ENCODE data around the gene SFTPA2. TPM values are rescaled to one million over a fixed set of nuclear protein-coding genes. Genes with fewer than 3 reads are reported as not detected.

SFTPA2 gene
- total and polyA plus RNA-seq, 2 experiments from 2014 or later, result not detected

GRCh38 chr10:79561257-79561656 is 1.1 kb upstream of the SFTPA2 start:
- H3K4me3 Mint-ChIP-seq, result no peak overlapping the region

More at GRCh38 chr10:79561257-79561656, 1.1 kb upstream of the SFTPA2 start:
- H3K4me2 ChIP-seq, result no peak overlapping the region
- Mint-ChIP-seq H3K4me1 (peaks cover 9% of the 10 kb centered on the region), H3K9me3 (no peaks in the 10 kb centered on the region), H3K36me3 (ENCODE audit: low read depth) (no peaks in the 10 kb centered on the region), H3K27me3 (ENCODE audit: insufficient read depth, low read depth, poor library complexity) (no peaks in the 10 kb centered on the region), H3K27ac (no peak overlapping the region)
- peaks cover 4% of the 10 kb centered on the region for H3K4me1 ChIP-seq (ENCODE audit: insufficient read depth)
- no peaks in the 10 kb centered on the region for H4K20me1 ChIP-seq (replicated peaks; ENCODE audit: insufficient read depth)
- no peaks in the 10 kb centered on the region for H3F3A ChIP-seq (replicated peaks; ENCODE audit: low read depth)
- no peak for ATAC-seq
- no peak overlapping the region for H3K27ac ChIP-seq (ENCODE audit: low read depth)
- H3K4me3 ChIP-seq, result no peak overlapping the region
- no peaks in the 10 kb centered on the region for H3K9me2 ChIP-seq (ENCODE audit: insufficient read depth)
- peaks cover 15% of the 10 kb centered on the region for H3K27me3 ChIP-seq (ENCODE audit: insufficient read depth)
- DNase-seq (ENCODE audit: low spot score), result no peak
- H3K79me2 ChIP-seq (replicated peaks; ENCODE audit: insufficient read depth), result no peaks in the 10 kb centered on the region
- TF ChIP-seq, protein P1, sequence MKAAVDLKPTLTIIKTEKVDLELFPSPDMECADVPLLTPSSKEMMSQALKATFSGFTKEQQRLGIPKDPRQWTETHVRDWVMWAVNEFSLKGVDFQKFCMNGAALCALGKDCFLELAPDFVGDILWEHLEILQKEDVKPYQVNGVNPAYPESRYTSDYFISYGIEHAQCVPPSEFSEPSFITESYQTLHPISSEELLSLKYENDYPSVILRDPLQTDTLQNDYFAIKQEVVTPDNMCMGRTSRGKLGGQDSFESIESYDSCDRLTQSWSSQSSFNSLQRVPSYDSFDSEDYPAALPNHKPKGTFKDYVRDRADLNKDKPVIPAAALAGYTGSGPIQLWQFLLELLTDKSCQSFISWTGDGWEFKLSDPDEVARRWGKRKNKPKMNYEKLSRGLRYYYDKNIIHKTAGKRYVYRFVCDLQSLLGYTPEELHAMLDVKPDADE (IDR thresholded peaks at IDR 0.05), result no peak
- TF ChIP-seq, protein P2, sequence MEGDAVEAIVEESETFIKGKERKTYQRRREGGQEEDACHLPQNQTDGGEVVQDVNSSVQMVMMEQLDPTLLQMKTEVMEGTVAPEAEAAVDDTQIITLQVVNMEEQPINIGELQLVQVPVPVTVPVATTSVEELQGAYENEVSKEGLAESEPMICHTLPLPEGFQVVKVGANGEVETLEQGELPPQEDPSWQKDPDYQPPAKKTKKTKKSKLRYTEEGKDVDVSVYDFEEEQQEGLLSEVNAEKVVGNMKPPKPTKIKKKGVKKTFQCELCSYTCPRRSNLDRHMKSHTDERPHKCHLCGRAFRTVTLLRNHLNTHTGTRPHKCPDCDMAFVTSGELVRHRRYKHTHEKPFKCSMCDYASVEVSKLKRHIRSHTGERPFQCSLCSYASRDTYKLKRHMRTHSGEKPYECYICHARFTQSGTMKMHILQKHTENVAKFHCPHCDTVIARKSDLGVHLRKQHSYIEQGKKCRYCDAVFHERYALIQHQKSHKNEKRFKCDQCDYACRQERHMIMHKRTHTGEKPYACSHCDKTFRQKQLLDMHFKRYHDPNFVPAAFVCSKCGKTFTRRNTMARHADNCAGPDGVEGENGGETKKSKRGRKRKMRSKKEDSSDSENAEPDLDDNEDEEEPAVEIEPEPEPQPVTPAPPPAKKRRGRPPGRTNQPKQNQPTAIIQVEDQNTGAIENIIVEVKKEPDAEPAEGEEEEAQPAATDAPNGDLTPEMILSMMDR (conservative IDR thresholded peaks at IDR 0.05; ENCODE audit: low read depth in 2 of 2), result no peak
- TF ChIP-seq ZNF114 (CRISPR knock-in tag; IDR thresholded peaks at IDR 0.05) (no peak), NANOG (IDR thresholded peaks at IDR 0.05; ENCODE audit: borderline replicate concordance) (no peak), STAT1 (IDR thresholded peaks at IDR 0.05; ENCODE audit: unreplicated experiment) (no peak)
- TF ChIP-seq, protein P3, sequence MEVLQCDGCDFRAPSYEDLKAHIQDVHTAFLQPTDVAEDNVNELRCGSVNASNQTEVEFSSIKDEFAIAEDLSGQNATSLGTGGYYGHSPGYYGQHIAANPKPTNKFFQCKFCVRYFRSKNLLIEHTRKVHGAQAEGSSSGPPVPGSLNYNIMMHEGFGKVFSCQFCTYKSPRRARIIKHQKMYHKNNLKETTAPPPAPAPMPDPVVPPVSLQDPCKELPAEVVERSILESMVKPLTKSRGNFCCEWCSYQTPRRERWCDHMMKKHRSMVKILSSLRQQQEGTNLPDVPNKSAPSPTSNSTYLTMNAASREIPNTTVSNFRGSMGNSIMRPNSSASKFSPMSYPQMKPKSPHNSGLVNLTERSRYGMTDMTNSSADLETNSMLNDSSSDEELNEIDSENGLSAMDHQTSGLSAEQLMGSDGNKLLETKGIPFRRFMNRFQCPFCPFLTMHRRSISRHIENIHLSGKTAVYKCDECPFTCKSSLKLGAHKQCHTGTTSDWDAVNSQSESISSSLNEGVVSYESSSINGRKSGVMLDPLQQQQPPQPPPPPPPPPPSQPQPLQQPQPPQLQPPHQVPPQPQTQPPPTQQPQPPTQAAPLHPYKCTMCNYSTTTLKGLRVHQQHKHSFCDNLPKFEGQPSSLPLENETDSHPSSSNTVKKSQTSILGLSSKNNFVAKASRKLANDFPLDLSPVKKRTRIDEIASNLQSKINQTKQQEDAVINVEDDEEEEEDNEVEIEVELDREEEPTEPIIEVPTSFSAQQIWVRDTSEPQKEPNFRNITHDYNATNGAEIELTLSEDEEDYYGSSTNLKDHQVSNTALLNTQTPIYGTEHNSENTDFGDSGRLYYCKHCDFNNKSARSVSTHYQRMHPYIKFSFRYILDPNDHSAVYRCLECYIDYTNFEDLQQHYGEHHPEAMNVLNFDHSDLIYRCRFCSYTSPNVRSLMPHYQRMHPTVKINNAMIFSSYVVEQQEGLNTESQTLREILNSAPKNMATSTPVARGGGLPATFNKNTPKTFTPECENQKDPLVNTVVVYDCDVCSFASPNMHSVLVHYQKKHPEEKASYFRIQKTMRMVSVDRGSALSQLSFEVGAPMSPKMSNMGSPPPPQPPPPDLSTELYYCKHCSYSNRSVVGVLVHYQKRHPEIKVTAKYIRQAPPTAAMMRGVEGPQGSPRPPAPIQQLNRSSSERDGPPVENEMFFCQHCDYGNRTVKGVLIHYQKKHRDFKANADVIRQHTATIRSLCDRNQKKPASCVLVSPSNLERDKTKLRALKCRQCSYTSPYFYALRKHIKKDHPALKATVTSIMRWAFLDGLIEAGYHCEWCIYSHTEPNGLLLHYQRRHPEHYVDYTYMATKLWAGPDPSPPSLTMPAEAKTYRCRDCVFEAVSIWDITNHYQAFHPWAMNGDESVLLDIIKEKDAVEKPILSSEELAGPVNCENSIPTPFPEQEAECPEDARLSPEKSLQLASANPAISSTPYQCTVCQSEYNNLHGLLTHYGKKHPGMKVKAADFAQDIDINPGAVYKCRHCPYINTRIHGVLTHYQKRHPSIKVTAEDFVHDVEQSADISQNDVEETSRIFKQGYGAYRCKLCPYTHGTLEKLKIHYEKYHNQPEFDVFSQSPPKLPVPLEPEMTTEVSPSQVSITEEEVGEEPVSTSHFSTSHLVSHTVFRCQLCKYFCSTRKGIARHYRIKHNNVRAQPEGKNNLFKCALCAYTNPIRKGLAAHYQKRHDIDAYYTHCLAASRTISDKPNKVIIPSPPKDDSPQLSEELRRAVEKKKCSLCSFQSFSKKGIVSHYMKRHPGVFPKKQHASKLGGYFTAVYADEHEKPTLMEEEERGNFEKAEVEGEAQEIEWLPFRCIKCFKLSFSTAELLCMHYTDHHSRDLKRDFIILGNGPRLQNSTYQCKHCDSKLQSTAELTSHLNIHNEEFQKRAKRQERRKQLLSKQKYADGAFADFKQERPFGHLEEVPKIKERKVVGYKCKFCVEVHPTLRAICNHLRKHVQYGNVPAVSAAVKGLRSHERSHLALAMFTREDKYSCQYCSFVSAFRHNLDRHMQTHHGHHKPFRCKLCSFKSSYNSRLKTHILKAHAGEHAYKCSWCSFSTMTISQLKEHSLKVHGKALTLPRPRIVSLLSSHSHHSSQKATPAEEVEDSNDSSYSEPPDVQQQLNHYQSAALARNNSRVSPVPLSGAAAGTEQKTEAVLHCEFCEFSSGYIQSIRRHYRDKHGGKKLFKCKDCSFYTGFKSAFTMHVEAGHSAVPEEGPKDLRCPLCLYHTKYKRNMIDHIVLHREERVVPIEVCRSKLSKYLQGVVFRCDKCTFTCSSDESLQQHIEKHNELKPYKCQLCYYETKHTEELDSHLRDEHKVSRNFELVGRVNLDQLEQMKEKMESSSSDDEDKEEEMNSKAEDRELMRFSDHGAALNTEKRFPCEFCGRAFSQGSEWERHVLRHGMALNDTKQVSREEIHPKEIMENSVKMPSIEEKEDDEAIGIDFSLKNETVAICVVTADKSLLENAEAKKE (CRISPR knock-in tag; IDR thresholded peaks at IDR 0.05), result no peak
- H2AFZ ChIP-seq, result no peak overlapping the region
- no peaks in the 10 kb centered on the region for H3K36me3 ChIP-seq (ENCODE audit: insufficient read depth)

Measured in GM23338 (cell line).